Stimulated activated CD4-positive, alpha-beta T cell treated with anti-CD3 and anti-CD28 coated beads, Interleukin-1b, Interleukin-23, amount 100 ng/mL, for 4 hours (primary cell): Measurements from ENCODE around the gene MED25.

Experiments used
- DNase-seq, 2 donors: peaks; one replicate each; pipeline ENCODE4 v3.0.0-alpha.2; 2020; ENCODE audit warnings: low read depth in 2 of 2

MED25 gene

GRCh38 chr19:49844138-49845095 lies 26.3 kb downstream of the MED25 start:
- DNase-seq: no peak

- DNase-seq: no peak
Measured at GRCh38 chr19:49845414-49845813, 27.3 kb downstream of the MED25 start.

GRCh38 chr19:49846408-49846807 lies 28.3 kb downstream of the MED25 start:
- DNase-seq: no peak

GRCh38 chr19:49847731-49848696 lies 29.9 kb downstream of the MED25 start:
- DNase-seq: no peak

GRCh38 chr19:49848938-49849337 lies 30.8 kb downstream of the MED25 start:
- DNase-seq: no peak

- no peak for DNase-seq
Measured at GRCh38 chr19:49849433-49850220, 31.5 kb downstream of the MED25 start.

- DNase-seq: no peak
Measured at GRCh38 chr19:49850221-49850486, 32.1 kb downstream of the MED25 start.

GRCh38 chr19:49850487-49851342 lies 32.6 kb downstream of the MED25 start, which contains the start of gene PTOV1:
PTOV1 (plus strand) TSS chr19:49851159.
- peak; percentile 80 to 88 for DNase-seq

GRCh38 chr19:49851456-49852259 lies 33.6 kb downstream of the MED25 start:
- peak in 1 of 2 donors; percentile 41 for DNase-seq

GRCh38 chr19:49852631-49853126 lies 34.6 kb downstream of the MED25 start:
- no peak for DNase-seq

GRCh38 chr19:49853852-49854377 lies 35.8 kb downstream of the MED25 start:
- DNase-seq: no peak

- DNase-seq: no peak
Measured at GRCh38 chr19:49854378-49855263, 36.5 kb downstream of the MED25 start.

- no peak for DNase-seq
Measured at GRCh38 chr19:49855277-49855675, 37.2 kb downstream of the MED25 start.

GRCh38 chr19:49855676-49856573 lies 37.8 kb downstream of the MED25 start:
- no peak for DNase-seq

- no peak for DNase-seq
Measured at GRCh38 chr19:49856574-49857021, 38.5 kb downstream of the MED25 start.

- no peak for DNase-seq
Measured at GRCh38 chr19:49857061-49857837, 39.2 kb downstream of the MED25 start.

- DNase-seq: no peak
Measured at GRCh38 chr19:49857838-49858087, 39.7 kb downstream of the MED25 start.
